HG03097 (cell line): ENCODE measurements around the gene MCEMP1.

Source experiments
- ATAC-seq: cut with Tn5 transposase; IDR thresholded peaks from one replicate; pipeline ENCODE4 v1.9.1; 2021; ENCODE audit not compliant: unreplicated experiment, low FRiP score

MCEMP1 gene

GRCh38 chr19:7692417-7693088, 15.7 kb downstream of the MCEMP1 start:
- ATAC-seq: no peak

DNA sequence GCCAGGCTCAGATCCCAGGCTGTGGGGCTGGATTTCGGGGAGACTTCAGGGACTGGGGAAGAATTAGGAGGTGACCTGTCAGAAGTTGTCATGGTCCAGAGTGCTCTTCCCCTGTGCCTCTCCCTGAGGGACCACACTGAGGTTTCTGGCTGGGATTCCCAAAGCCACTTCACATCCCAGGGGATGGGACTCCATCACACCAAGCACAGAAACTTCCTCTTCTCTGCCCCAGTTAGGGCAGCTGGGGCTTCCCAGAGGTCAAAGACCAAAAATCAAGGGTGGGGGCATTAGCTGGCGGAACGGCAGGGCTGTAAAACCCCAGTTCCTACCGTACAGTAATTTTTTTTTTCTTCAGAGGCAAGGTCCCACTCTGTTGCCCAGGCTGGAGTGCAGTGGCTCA, 17.6 kb downstream of the MCEMP1 start:
- ATAC-seq: no peak

DNA sequence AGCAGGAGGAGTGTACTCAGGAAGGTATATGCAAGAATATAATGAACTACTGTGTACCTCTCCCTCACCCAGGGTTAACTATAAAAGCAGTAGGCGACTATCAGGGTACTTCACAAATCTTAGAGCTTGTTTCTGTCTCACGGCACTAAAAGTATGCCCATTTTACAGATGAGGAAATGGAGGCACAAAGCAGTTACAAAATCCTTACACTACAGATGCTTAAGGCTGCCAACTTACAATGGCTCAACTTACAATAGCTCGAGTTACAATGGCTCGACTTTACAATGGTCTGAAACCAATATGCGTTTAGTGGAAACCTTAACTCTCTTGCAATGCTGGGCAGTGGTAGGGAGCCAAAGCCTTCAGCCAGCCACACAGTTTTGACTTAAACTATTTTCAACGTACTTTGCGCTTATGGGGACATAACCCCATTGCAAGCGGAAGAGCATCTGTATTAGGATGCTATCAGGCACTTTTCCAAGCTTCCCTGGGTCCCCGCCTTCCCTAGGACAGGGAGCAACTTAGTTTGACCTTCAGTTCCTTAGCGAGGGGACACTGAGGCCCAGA, 20.9 kb downstream of the MCEMP1 start:
- no peak for ATAC-seq

DNA sequence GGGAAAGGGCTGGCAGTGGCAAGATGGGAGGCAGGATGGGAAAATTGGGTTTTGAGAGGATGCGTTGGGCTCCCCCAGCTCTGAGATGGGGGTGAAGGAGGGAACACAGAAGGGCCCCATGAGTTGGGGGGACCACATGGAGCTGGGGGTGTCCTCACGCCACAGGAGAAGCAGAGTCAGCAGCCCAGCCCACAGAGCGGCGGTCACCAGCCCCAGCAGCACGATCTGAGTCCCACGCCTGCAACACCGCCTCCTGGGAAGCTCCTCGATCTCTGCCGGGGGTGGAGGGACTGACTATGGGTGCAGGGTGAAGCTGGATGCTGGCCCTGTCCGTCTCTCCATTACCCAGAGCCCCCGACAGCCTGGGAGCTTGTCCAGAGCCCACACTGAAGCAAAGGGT, 21.7 kb downstream of the MCEMP1 start:
- ATAC-seq: no peak

- ATAC-seq: no peak
Observed at GRCh38 chr19:7699003-7699402, 22.1 kb downstream of the MCEMP1 start.

- ATAC-seq: no peak
Observed at GRCh38 chr19:7699417-7700401, 22.8 kb downstream of the MCEMP1 start.

DNA sequence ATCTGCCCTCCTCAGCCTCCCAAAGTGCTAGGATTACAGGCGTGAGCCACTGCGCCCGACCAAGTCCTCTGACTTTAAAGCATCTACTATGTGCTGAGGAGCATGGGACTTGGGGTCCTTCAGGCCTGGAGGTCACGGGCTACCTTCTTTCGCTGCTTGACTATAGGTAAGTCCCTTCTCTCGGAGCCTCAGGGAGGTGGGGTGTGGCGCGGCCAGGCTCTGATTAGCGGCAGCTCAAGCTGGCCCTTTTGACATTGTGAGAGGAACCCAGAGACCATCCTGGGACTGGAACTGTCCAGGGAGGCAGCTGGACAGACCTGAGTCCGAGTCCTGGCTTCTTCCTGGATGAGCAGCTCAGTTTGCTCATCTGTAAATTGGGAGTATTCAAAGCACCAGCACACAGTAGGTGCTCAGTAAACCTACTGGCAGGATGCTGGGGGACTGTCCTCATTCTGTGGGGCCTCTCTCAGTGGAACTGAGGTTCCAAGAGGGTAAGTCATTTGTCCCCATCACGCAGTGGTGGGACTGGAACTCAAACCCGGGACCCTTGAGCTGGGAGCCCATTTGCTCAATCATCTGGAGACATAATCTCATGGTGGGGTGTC, 24.3 kb downstream of the MCEMP1 start:
- ATAC-seq: no peak

DNA sequence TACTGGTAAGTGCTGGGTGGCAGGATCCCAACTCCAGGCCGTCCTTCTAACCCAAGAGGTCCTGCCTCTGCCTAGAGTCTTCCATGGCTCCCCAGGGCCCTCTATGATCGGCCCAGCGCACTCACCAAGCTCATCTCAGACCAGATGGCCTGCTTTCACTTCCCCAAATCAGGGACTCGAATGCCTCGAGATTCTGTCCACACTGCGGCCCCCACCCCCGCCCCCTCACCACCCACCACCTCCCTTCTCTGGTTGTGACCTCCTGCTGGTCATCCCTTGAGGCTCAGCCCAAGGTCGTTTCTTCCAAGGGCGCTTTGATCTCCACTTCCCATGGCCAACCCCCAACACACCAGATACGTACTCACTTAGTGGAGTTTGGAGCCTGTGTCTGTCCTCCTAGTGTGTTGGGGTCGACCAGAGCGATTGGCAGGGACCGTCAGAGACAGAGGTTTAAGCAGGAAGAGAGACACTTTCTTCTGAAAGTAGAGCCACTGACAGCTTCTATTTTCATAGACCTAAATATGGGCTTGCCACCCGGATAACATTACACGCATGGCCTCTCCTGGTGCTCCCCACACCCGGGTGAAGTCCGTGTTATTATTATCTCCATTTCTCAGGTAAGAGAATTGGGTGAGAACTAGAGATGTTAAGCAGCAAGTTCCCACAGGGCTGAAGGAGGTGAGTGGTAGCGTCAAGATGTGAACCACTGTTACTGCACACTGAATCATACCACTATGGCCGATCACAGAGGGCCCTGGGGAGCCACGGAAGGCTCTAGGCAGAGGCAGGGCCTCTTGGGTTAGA, 25.0 kb downstream of the MCEMP1 start, which contains the start of gene FCER2:
FCER2 (minus strand) TSS at position 478 of the 804 bp plus-strand sequence. CDS start 2,371 bp downstream, outside the sequence.
- peak; percentile 34 for ATAC-seq

DNA sequence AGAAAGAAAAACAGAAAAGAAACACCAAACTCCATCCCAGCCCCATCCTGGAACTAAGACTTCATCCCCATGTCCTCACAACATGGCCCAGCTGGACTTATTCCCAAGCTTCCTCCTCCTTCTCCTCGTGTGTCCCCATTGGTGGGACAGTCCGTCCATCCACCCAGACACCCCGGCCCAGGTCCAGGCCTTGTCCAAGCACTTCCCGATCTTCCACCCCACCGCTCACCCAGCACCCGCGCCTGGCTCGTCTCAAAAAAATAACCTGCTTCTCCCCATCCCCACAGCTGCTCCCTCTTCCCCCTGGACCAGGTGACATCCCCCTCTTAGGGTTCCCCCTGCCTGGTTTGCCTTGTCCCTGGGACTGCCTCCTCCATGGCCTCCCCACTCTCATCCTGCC, 26.4 kb downstream of the MCEMP1 start:
- no peak for ATAC-seq

DNA sequence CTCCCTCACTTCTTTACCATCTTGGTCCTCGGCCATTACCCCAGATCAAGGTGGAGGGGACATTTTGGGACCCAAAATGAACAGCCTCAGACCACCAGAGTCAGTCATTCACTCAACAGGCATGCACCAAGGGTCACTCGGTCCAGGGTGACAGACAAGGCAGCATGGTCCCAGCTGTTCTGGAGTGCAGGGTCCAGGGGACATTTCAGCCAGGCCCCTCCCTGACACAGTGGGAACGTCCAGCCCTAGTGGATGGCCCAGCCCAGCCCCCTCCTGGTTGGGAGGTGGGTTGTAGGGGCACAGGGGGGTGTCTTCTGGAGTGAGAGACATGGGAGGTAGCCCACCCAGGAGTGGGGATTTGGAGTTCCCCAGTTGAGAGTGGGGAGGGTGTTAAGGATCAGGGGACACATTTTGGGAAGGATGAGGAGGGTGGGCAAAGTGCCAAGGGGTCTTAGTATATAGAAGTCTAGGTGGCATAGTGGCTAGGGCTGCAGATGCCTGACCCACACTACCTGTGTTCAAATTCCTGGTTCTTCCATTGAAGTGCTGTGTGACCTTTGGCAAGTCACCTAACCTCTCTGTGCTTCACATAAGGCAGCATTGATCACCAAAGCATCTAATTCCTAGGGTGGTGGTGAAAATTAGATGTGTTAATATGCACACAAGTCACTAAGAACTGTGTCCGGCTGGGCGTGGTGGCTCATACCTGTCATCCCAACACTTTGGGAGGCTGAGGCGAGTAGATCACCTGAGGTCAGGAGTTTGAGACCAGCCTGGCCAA, 27.6 kb downstream of the MCEMP1 start:
- no peak for ATAC-seq

GRCh38 chr19:7705387-7706187, 28.7 kb downstream of the MCEMP1 start:
- no peak for ATAC-seq

- no peak for ATAC-seq
Observed at GRCh38 chr19:7706188-7706954, 29.5 kb downstream of the MCEMP1 start.

DNA sequence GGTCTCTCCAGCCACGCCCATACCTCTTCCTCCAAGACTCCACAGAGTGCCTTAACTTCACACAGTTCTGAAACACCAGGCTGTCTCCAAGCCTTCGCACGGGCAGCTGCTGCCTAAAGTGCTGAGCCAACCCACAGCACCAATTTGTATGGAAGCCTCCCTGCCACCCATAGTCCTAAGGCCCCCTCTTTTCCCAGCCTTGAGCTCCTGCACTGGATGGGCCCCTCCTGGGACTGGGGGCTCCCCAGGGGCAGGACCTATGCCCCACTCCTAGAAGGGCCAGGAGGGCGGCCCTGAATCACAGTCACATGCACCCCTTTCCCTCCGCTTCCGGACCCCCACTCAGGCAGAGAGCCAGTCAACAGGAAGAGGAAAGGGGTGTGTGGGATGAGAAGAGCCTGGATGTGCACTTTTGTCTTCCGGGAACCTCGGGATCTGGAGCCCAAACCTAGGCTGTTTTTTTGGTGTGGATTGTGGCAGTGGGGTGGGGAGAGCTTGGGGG, 30.1 kb downstream of the MCEMP1 start:
- no peak for ATAC-seq

DNA sequence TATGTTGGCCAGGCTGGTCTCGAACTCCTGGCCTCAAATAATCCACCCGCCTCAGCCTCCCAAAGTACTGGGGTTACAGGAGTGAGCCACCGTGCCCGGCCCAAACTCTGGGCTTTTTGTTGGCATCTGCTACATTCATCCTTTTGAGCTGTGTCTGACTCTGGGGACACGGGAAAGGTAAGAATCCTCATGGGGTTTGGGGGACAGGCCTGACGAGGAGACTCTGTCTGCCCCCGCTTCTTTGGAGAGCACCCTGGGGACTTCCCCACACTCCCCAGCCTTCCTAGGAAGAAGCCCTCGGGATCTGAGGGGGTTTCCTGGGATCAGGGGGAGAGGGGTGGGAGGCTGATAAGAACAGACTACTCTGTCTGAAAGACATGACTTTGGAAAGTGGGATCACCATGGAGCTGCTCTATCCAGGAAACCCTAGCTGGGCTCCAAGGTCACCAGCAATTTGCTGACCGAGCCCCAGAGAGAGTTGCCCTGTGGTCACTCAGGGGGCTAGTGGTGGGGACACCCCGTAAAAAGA, 33.1 kb downstream of the MCEMP1 start:
- no peak for ATAC-seq

DNA sequence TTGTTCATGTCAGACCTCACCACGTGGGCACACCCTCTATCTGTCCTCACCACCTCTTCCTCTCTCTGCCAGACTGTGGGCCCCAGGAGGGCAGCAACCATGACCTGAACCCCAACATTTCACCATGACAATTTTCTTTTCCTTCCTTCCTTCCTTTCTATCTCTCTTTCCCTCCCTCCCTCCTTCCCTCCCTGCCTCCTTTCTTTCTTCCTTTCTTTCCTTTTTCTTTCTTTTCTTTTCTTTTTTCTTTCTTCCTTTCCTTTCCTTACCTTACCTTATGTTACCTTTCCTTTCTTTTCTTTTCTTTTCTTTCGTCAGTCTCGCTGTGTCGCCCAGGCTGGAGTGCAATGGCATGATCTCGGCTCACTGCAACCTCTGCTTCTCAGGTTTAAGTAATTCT, 33.7 kb downstream of the MCEMP1 start:
- no peak for ATAC-seq

GRCh38 chr19:7715671-7716070, 38.8 kb downstream of the MCEMP1 start:
- no peak for ATAC-seq

DNA sequence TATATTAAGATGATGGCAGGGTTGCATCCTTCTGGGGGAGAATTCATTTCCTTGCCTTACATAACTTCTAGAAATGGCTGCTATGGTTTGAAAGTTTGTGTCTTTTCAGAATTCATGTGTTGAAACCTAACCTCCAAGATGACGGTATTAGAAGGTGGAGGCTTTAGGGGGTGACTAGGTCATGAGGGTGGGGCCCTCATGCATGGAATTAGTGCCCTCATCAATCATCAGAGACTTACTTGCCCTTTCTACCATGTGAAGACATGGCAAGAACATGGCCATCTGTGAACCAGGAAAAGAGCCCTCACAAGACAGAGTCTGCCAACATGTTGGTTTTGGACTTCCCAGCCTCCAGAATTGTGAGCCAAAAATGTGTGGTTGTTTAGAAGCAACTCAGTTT, 39.9 kb downstream of the MCEMP1 start:
- ATAC-seq: no peak
